Astrocyte of the spinal cord (primary cell): Measurements from ENCODE around the gene SETX.

Experiments
- DNase-seq: peaks from one replicate; pipeline ENCODE4 v3.0.0; 2011; ENCODE audit warnings: low read depth, low spot score
- H3K4me3 ChIP-seq: 2 replicates; pipeline ENCODE4 v1.5.1; 2011; ENCODE audit warnings: low read depth, mild to moderate bottlenecking, low read length, moderate library complexity
- CTCF ChIP-seq: IDR thresholded peaks from 2 replicates; pipeline ENCODE4 v1.5.1; 2012; ENCODE audit warnings: low read depth, mild to moderate bottlenecking, low read length, inconsistent platforms
- in situ Hi-C: cut with HindIII; loops from 2 replicates; pipeline ENCODE4 v1.10.0; 2017; ENCODE audit warnings: low sequenced_read_pairs

SETX gene

GRCh38 chr9:132357764-132358163 lies 3.0 kb upstream of the SETX start:
- in situ Hi-C loops, result no loop called here
- TF ChIP-seq CTCF, result no peak

GRCh38 chr9:132356324-132356924 lies 1.6 kb upstream of the SETX start:
- no peak for TF ChIP-seq CTCF
- in situ Hi-C loops, result no loop called here
- no peak for DNase-seq
- H3K4me3 ChIP-seq, result no peak overlapping the region

More at GRCh38 chr9:132357764-132358163, 3.0 kb upstream of the SETX start:
- no peak for DNase-seq
- H3K4me3 ChIP-seq, result no peak overlapping the region

- DNase-seq, result no peak
- H3K4me3 ChIP-seq, result no peak overlapping the region
- in situ Hi-C loops, result no loop called here
Observed at GRCh38 chr9:132351404-132352045, 3.3 kb downstream of the SETX start.

GRCh38 chr9:132350861-132351315 lies 3.9 kb downstream of the SETX start:
- in situ Hi-C loops, result no loop called here
- peak; percentile 5 for DNase-seq
- H3K4me3 ChIP-seq, result no peak overlapping the region
- TF ChIP-seq CTCF, result no peak

More at GRCh38 chr9:132351404-132352045, 3.3 kb downstream of the SETX start:
- TF ChIP-seq CTCF, result no peak

- DNase-seq, result no peak
- in situ Hi-C loops, result no loop called here
Observed at GRCh38 chr9:132348676-132349075, 6.1 kb downstream of the SETX start.

GRCh38 chr9:132346177-132346576 lies 8.6 kb downstream of the SETX start:
- TF ChIP-seq CTCF, result no peak
- in situ Hi-C loops, result no loop called here
- H3K4me3 ChIP-seq, result no peak overlapping the region
- no peak for DNase-seq

More at GRCh38 chr9:132348676-132349075, 6.1 kb downstream of the SETX start:
- H3K4me3 ChIP-seq, result no peak overlapping the region
- no peak for TF ChIP-seq CTCF
